ENCODE results near the gene HAPLN3.

Gene HAPLN3

GRCh38 chr15:88909956-88910831 lies 14.8 kb upstream of the HAPLN3 start:
- DNase-seq, result no peak

GRCh38 chr15:88908697-88909621 lies 13.6 kb upstream of the HAPLN3 start:
- no peak for DNase-seq

- no peak for DNase-seq
These were observed 12.8 kb upstream of the HAPLN3 start for GRCh38 chr15:88908123-88908522.

GRCh38 chr15:88907111-88907510 lies 11.8 kb upstream of the HAPLN3 start:
- no peak for DNase-seq

- no peak for DNase-seq
These were observed 11.2 kb upstream of the HAPLN3 start for GRCh38 chr15:88906551-88906950.

- DNase-seq, result no peak
These were observed 10.8 kb upstream of the HAPLN3 start for GRCh38 chr15:88906130-88906529.

GRCh38 chr15:88905576-88905975 lies 10.2 kb upstream of the HAPLN3 start:
- no peak for DNase-seq

GRCh38 chr15:88904624-88905327 lies 9.4 kb upstream of the HAPLN3 start:
- peak; percentile 98 for DNase-seq

GRCh38 chr15:88904257-88904623 lies 8.9 kb upstream of the HAPLN3 start:
- no peak for DNase-seq

- no peak for DNase-seq
These were observed 7.5 kb upstream of the HAPLN3 start for GRCh38 chr15:88902846-88903245.

- no peak for DNase-seq
These were observed 7.0 kb upstream of the HAPLN3 start for GRCh38 chr15:88902221-88902835.

GRCh38 chr15:88901508-88902220 lies 6.3 kb upstream of the HAPLN3 start:
- DNase-seq, result no peak

- DNase-seq, result no peak
These were observed 5.7 kb upstream of the HAPLN3 start for GRCh38 chr15:88900982-88901418.

- DNase-seq, result no peak
These were observed 5.1 kb upstream of the HAPLN3 start for GRCh38 chr15:88900309-88900981.

- DNase-seq, result no peak
These were observed 3.9 kb upstream of the HAPLN3 start for GRCh38 chr15:88899251-88899650.

GRCh38 chr15:88898736-88899135 lies 3.4 kb upstream of the HAPLN3 start:
- no peak for DNase-seq

- peak; percentile 89 for DNase-seq
These were observed 2.3 kb upstream of the HAPLN3 start for GRCh38 chr15:88897456-88898194.

GRCh38 chr15:88897142-88897455 lies 1.8 kb upstream of the HAPLN3 start:
- no peak for DNase-seq

- DNase-seq, result no peak
These were observed 1.1 kb upstream of the HAPLN3 start for GRCh38 chr15:88896333-88897033.

GRCh38 chr15:88894348-88894818 lies 961 bp downstream of the HAPLN3 start:
- DNase-seq, result peak; percentile 88
